Midbrain (tissue), 1 donor: ENCODE results near the gene SMIM10.
"Not testable (repeated sequence)": the region's sequence is repeated elsewhere in the genome, so short reads cannot be mapped to it uniquely, and the experiment has no call there.

Source experiments
- DNase-seq: peaks from one replicate; lab custom pipeline; 2025; lab: John Stamatoyannopoulos, UW

The SMIM10 gene

DNA sequence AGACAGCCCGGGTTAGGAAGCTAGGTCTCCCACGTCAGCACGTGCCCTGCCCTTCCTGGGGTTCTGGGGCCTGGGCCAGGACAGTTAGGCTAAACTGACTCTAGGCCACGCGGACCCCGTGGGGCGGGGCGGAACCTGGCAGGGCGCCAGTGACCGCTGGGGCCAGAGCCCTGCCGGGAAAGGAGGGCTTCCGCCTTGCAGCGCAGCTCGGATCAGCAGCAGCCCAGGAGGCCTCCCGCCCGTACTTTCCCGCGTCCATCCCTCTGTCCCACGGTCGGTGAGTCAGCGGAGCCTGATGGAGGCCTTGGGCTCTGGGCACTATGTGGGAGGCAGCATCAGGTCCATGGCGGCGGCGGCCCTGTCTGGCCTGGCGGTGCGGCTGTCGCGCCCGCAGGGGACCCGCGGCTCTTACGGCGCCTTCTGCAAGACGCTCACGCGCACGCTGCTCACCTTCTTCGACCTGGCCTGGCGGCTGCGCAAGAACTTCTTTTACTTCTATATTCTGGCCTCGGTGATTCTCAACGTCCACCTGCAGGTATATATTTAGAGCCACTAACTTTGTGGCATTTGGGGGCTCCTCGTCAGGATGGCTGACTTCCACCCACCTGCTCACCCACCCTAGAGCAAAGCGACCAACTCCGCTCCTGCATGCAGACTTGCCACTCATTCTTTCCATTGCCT, at the start of gene SMIM10:
TSS of gene SMIM10 (plus strand) at position 191 of the 681 bp plus-strand sequence. CDS start at position 296, 105 bp downstream.
- DNase-seq = no peak

DNA sequence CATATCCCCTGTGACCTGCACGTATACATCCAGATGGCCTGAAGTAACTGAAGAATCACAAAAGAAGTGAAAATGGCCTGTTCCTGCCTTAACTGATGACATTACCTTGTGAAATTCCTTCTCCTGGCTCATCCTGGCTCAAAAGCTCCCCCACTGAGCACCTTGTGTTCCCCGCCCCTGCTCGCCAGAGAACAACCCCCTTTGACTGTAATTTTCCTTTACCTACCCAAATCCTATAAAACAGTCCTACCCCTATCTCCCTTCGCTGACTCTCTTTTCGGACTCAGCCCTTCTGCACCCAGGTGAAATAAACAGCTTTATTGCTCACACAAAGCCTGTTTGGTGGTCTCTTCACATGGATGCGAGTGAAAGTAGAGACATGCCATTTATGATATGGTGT, 44.4 kb upstream of the SMIM10 start:
- DNase-seq = not testable (repeated sequence)

GRCh38 chrX:134948333-134949241, 42.2 kb upstream of the SMIM10 start:
- DNase-seq = no peak

GRCh38 chrX:134949271-134949670, 41.5 kb upstream of the SMIM10 start:
- DNase-seq = no peak

- no peak for DNase-seq
Measured at GRCh38 chrX:134957836-134958235, 33.0 kb upstream of the SMIM10 start.

- not testable (repeated sequence) for DNase-seq
Measured at GRCh38 chrX:134960366-134960765, 30.4 kb upstream of the SMIM10 start.

GRCh38 chrX:134963041-134963440, 27.8 kb upstream of the SMIM10 start:
- no peak for DNase-seq

DNA sequence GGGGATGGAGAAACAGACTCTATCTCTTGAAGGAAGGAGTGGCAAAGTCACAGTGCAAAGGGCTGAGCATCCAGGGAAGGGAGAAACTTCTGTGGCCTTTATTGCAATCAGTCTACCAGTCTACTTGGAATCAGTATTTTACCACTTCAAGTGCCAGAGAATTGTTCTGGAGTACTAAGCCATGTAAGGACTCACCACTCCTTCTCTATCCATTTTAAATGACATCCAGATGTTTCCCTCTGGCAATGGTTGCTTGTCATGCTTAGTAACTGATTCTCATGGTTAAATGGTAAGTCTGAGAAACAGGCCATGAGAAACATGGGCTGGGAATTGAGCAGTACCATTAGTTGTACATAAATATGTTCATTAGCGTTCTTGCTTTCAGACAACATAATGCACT, 21.1 kb upstream of the SMIM10 start:
- no peak for DNase-seq

DNA sequence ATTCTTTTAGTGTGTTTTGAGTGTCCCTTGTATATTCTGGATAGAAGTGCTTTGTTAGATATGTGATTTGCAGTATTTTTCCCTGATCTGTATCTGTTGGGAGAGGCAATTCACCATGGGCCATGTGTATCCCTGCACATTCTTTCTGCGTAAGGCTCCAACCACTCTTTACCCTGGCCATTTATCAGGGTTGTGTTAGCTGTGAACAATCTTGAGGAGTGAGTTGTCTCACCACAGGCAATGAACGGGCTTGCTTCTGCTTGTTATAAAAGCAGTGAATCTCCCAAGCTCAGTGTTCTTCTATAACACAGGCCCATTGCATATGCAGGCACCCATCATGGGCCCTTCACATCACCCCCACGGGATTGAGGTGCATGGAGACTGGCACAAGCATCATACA, 18.9 kb upstream of the SMIM10 start:
- DNase-seq = no peak

DNA sequence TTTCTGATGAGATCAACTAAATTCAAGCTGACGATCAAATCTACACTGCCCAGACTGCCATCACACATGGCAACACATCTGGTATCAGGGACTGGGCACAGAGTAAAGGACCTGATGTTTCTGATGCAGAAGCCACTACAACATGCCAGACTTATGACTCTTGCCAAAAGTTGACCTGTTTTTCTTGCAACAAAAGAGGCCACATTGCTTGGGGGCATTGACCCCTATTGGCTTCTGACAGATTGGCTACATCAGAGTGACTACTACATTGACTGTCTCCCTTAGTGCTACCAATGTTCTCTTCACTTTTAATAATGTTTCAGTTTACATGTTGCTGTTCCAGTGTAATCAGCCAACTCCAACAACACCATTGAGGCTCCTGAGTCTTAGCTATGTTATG, 15.3 kb upstream of the SMIM10 start:
- DNase-seq = no peak

- no peak for DNase-seq
Measured at GRCh38 chrX:134981910-134982309, 8.9 kb upstream of the SMIM10 start.

- DNase-seq = no peak
Measured at GRCh38 chrX:134982748-134983147, 8.0 kb upstream of the SMIM10 start.

GRCh38 chrX:134985479-134985878, 5.3 kb upstream of the SMIM10 start:
- DNase-seq = no peak

DNA sequence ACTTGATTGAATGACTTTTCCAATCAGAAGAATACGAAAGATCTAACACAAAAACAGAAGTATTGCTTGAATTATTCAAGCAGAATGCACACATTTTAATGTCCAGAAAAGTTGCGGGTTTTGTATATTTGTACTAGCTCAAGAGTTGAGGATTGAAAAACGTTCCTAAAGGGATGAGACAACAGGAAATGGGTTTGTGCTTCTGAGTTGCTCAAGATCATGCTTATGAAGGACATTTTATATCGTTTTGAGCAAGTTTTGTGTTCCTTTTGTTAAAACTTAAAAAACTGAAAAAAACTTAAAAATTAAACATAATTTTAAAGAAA, 353 bp upstream of the SMIM10 start:
- no peak for DNase-seq

DNA sequence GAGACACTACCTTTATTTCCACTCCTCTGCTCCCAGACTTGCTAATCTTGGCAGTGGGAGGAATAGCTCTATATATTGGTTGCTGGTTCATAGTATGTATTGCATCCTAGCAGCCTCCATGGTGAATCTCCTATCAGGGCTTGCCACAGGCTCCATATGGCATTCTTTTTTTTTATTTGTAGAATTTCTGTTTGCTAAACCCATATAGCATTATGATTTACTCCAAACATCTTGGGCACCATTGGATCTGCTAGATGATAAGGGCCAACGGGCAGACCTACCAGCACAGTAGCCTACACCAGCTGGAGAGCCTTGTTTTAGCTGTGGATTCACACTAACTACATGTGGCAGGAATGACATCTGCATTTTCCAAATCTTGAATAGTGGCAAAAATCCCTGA, 6.9 kb downstream of the SMIM10 start:
- no peak for DNase-seq

DNA sequence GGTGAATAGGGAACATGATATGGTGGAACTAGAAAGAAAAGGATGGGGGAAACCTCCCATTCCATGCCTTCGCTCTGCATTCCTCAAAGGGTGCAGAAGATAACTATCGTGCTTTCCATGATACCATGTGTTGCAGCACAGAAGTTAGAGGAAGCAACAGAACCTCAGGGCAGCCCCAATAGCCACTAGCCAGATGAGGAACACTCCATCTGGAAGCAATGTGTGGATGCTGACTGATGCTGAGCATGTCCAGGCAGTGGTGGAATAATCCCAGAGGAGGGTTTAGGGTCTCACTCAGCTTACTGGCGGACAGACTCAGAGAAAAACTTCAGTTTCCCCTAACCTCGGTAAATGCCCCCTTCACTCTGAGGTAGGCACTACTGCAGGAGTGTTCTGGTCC, 7.5 kb downstream of the SMIM10 start:
- DNase-seq = no peak

GRCh38 chrX:134999469-134999868, 8.7 kb downstream of the SMIM10 start:
- no peak for DNase-seq

GRCh38 chrX:135000516-135000915, 9.7 kb downstream of the SMIM10 start:
- DNase-seq = no peak

GRCh38 chrX:135003876-135004623, 13.3 kb downstream of the SMIM10 start:
- DNase-seq = peak; percentile 90

DNA sequence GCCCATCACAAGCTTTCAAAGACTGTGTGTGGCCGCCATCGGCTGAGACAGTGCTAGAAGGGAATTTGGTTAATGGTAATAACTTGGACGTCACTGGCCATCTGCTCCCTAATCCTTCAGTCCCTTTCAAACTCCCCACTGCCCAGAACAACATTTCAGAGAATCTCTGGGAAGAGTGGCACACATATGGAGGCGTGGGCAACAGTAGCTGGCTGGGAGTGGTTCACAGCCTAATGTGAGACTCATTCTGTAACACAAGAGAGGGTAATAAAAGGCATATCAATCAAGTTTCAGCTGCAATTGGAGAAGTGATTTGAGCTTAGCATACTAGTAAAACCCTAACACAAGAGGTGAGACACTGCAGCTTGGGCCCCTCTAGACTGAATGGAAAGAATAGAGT, 15.4 kb downstream of the SMIM10 start:
- DNase-seq = no peak

GRCh38 chrX:135009057-135009610, 18.3 kb downstream of the SMIM10 start:
- DNase-seq = no peak

DNA sequence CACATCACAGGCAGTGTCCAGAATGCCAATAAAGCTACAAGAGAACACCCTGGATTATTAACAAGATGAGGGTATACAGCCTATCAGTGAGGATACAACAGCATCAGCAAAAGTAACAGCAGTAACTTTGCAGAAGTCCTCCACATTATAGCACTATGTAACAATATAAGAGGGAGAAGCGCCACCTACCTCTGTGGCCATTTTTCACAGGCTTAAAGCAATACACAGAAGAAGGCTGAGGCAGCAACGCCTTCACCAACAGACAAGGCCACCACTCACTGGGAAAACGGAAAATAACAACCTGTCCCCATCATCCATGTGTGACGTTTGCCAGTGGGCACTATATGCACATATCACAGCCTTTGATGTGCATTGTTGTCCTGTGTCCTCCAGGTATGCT, 19.0 kb downstream of the SMIM10 start:
- DNase-seq = no peak
